ENCODE measurements around the gene ISOC2. TPM values are rescaled to one million over a fixed set of nuclear protein-coding genes. Genes with fewer than 3 reads are reported as not detected.

The ISOC2 gene
- total and polyA plus RNA-seq, 4 donors: 34.9 to 85.0 (median 65.9) TPM

- ATAC-seq (ENCODE audit: insufficient read depth, low FRiP score) (no peak), DNase-seq (no peak)
- Histone ChIP-seq H3K4me3 (no peak overlapping the region), H3K27me3 (ENCODE audit: control insufficient read depth in 3 of 3, insufficient read depth in 3 of 3, low read length in 2 of 3) (no peaks in the 10 kb centered on the region), H3K4me1 (ENCODE audit: control insufficient read depth in 5 of 5, insufficient read depth in 5 of 5, low read length in 5 of 5) (no peaks in the 10 kb centered on the region), H3K36me3 (ENCODE audit: control insufficient read depth in 4 of 4, insufficient read depth in 4 of 4, low read length in 4 of 4) (peaks cover 0 to 2% (median 0%) of the 10 kb centered on the region in 4 donors), H3K27ac (ENCODE audit: low read depth in 1 of 2, low read length in 1 of 2) (no peak overlapping the region), H3K9ac (ENCODE audit: insufficient read depth in 1 of 2, low read length in 2 of 2) (no peak overlapping the region), H3K9me3 (ENCODE audit: control insufficient read depth in 4 of 4, insufficient read depth in 3 of 4, low read length in 3 of 4) (no peaks in the 10 kb centered on the region)
- no peak for TF ChIP-seq CTCF (IDR thresholded peaks at IDR 0.05; ENCODE audit: control extremely low read depth, extremely low read depth)
- WGBS, 2 donors: 93 to 94% methylated on average over 9 of the region's 9 CpGs
Measured at GRCh38 chr19:55502197-55502952, 40.9 kb upstream of the ISOC2 start.

DNA sequence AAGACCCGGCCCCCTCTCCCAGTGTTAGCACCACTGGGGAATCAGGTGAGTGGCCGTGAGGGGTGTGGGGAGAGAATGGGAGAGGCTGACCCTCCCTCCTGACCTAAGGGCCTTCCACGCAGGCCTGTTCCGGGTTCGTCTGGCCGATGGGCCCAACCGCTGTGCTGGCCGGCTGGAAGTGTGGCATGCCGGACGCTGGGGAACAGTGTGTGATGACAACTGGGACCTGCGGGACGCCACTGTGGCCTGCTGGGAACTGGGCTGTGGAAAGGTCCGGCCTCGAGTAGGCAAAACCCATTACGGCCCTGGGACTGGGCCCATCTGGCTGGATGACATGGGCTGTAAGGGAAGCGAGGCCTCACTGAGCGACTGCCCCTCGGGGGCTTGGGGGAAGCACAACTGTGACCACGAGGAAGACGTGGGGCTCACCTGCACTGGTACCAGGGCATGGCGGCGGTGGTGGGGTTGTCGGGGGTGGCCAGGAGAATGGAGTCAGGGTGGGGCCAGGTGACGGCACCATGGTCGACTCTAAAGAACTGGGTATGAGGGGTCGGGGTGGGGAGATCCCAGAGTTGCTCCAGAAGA is 39.0 kb upstream of the ISOC2 start:
- Histone ChIP-seq H3K27me3 (ENCODE audit: control insufficient read depth in 3 of 3, insufficient read depth in 3 of 3, low read length in 2 of 3) (no peaks in the 10 kb centered on the region), H3K4me1 (ENCODE audit: control insufficient read depth in 5 of 5, insufficient read depth in 5 of 5, low read length in 5 of 5) (no peaks in the 10 kb centered on the region), H3K4me3 (no peak overlapping the region), H3K9ac (ENCODE audit: insufficient read depth in 1 of 2, low read length in 2 of 2) (no peak overlapping the region), H3K9me3 (ENCODE audit: control insufficient read depth in 4 of 4, insufficient read depth in 3 of 4, low read length in 3 of 4) (no peaks in the 10 kb centered on the region), H3K36me3 (ENCODE audit: control insufficient read depth in 4 of 4, insufficient read depth in 4 of 4, low read length in 4 of 4) (no peaks in the 10 kb centered on the region), H3K27ac (ENCODE audit: low read depth in 1 of 2, low read length in 1 of 2) (no peak overlapping the region)
- no peak for ATAC-seq (ENCODE audit: insufficient read depth, low FRiP score)
- DNase-seq: no peak
- no peak for TF ChIP-seq CTCF (IDR thresholded peaks at IDR 0.05; ENCODE audit: control extremely low read depth, extremely low read depth)
- WGBS, 2 donors: 95 to 96% methylated on average over 26 of the region's 26 CpGs

DNA sequence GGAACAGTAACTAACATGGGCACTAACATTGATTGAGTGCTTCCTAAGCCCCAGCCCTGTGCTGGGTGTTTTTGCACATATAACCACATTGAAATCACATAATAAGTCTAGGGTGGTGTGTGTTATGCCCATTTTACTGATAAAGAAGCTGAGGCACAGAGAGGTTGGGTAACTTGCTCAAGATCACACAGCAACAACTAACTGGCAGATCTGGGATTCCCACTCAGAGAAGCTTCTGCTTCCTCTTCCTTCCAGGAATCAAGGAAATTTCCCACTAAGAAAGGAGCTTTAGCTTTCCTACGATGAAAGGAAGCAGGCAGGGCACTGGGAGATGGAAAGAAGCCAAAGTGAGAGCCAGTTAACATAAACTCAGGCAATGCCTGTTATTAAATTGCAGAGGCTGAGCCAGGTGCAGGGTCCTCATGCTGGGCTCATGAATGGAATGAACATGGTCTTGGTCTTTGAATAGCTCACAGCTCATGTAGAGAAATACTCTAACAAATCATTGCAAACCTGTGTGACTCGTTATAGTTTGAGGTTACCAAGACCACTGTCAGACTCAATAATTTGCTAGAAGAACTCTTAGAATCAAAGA is 36.9 kb upstream of the ISOC2 start:
- ATAC-seq (ENCODE audit: insufficient read depth, low FRiP score) (no peak), DNase-seq (no peak)
- Histone ChIP-seq H3K27ac (ENCODE audit: low read depth in 1 of 2, low read length in 1 of 2) (no peak overlapping the region), H3K27me3 (ENCODE audit: control insufficient read depth in 3 of 3, insufficient read depth in 3 of 3, low read length in 2 of 3) (no peaks in the 10 kb centered on the region), H3K4me1 (ENCODE audit: control insufficient read depth in 5 of 5, insufficient read depth in 5 of 5, low read length in 5 of 5) (peaks cover 0 to 5% (median 0%) of the 10 kb centered on the region in 5 donors), H3K9me3 (ENCODE audit: control insufficient read depth in 4 of 4, insufficient read depth in 3 of 4, low read length in 3 of 4) (peaks cover 0 to 2% (median 0%) of the 10 kb centered on the region in 4 donors), H3K4me3 (no peak overlapping the region), H3K36me3 (ENCODE audit: control insufficient read depth in 4 of 4, insufficient read depth in 4 of 4, low read length in 4 of 4) (no peaks in the 10 kb centered on the region), H3K9ac (ENCODE audit: insufficient read depth in 1 of 2, low read length in 2 of 2) (no peak overlapping the region)
- TF ChIP-seq CTCF (IDR thresholded peaks at IDR 0.05; ENCODE audit: control extremely low read depth, extremely low read depth): no peak
- 27 to 57% methylated on average over 2 of the region's 2 CpGs for WGBS, 2 donors

All from lung (tissue), 12 donors.